ENCODE measurements around the gene DOC2A. TPM values are rescaled to one million over a fixed set of nuclear protein-coding genes. Genes with fewer than 3 reads are reported as not detected.

The DOC2A gene
- total RNA-seq, 1 donor from 2014 or later: 3.1 TPM

- Mint-ChIP-seq H3K4me1 (peaks cover 29% of the 10 kb centered on the region), H3K27ac (no peak overlapping the region), H3K4me3 (no peak overlapping the region), H3K9me3 (no peaks in the 10 kb centered on the region), H3K27me3 (ENCODE audit: insufficient read depth, low read depth) (peaks cover 6% of the 10 kb centered on the region), H3K36me3 (peaks cover 15% of the 10 kb centered on the region)
- Histone ChIP-seq H3K79me2 (ENCODE audit: low read depth) (peaks cover 11% of the 10 kb centered on the region), H3K4me1 (peaks cover 12% of the 10 kb centered on the region), H3K9me3 (ENCODE audit: low read depth) (no peaks in the 10 kb centered on the region), H3F3A (ENCODE audit: low read depth) (peaks cover 20% of the 10 kb centered on the region), H2AFZ (replicated peaks) (no peak overlapping the region), H3K4me2 (no peak overlapping the region), H4K20me1 (ENCODE audit: low read depth) (no peaks in the 10 kb centered on the region), H3K27me3 (no peaks in the 10 kb centered on the region), H3K4me3 (no peak overlapping the region), H3K36me3 (no peaks in the 10 kb centered on the region), H3K27ac (no peak overlapping the region), H3K9ac (no peak overlapping the region)
- DNase-seq (ENCODE audit: low spot score): no peak
- TF ChIP-seq, protein P1, sequence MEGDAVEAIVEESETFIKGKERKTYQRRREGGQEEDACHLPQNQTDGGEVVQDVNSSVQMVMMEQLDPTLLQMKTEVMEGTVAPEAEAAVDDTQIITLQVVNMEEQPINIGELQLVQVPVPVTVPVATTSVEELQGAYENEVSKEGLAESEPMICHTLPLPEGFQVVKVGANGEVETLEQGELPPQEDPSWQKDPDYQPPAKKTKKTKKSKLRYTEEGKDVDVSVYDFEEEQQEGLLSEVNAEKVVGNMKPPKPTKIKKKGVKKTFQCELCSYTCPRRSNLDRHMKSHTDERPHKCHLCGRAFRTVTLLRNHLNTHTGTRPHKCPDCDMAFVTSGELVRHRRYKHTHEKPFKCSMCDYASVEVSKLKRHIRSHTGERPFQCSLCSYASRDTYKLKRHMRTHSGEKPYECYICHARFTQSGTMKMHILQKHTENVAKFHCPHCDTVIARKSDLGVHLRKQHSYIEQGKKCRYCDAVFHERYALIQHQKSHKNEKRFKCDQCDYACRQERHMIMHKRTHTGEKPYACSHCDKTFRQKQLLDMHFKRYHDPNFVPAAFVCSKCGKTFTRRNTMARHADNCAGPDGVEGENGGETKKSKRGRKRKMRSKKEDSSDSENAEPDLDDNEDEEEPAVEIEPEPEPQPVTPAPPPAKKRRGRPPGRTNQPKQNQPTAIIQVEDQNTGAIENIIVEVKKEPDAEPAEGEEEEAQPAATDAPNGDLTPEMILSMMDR (IDR thresholded peaks at IDR 0.05): no peak
- TF ChIP-seq EZH2phosphoT487 (IDR thresholded peaks at IDR 0.05): no peak
These were observed 18.4 kb downstream of the DOC2A start for GRCh38 chr16:29992344-29992967.

- no peak overlapping the region for H3K4me3 ChIP-seq
- no peak overlapping the region for H3K27ac ChIP-seq
- H3K4me2 ChIP-seq: no peak overlapping the region
- peaks cover 6% of the 10 kb centered on the region for H3K27me3 Mint-ChIP-seq (ENCODE audit: insufficient read depth, low read depth)
- H3K27me3 ChIP-seq: no peaks in the 10 kb centered on the region
- no peak for DNase-seq (ENCODE audit: low spot score)
- H2AFZ ChIP-seq (replicated peaks): no peak overlapping the region
- TF ChIP-seq EZH2phosphoT487 (IDR thresholded peaks at IDR 0.05) (no peak), EZH2 (IDR thresholded peaks at IDR 0.05) (no peak)
- TF ChIP-seq, protein P1 (IDR thresholded peaks at IDR 0.05): no peak
- no peaks in the 10 kb centered on the region for H3K36me3 ChIP-seq
- H3K9me3 Mint-ChIP-seq: no peaks in the 10 kb centered on the region
- no peaks in the 10 kb centered on the region for H4K20me1 ChIP-seq (ENCODE audit: low read depth)
- H3K9ac ChIP-seq: no peak overlapping the region
- H3K79me2 ChIP-seq (ENCODE audit: low read depth): peaks cover 2% of the 10 kb centered on the region
- no peaks in the 10 kb centered on the region for H3K9me3 ChIP-seq (ENCODE audit: low read depth)
- H3K4me1 ChIP-seq: peaks cover 5% of the 10 kb centered on the region
- H3K36me3 Mint-ChIP-seq: peaks cover 17% of the 10 kb centered on the region
- H3K4me1 Mint-ChIP-seq: peaks cover 23% of the 10 kb centered on the region
- no peak overlapping the region for H3K4me3 Mint-ChIP-seq
- H3F3A ChIP-seq (ENCODE audit: low read depth): peaks cover 20% of the 10 kb centered on the region
- no peak overlapping the region for H3K27ac Mint-ChIP-seq
These were observed 19.3 kb downstream of the DOC2A start for GRCh38 chr16:29991571-29991904.

- TF ChIP-seq, protein P1 (IDR thresholded peaks at IDR 0.05): no peak
- TF ChIP-seq EZH2phosphoT487 (IDR thresholded peaks at IDR 0.05): no peak
- Mint-ChIP-seq H3K36me3 (peaks cover 19% of the 10 kb centered on the region), H3K27ac (no peak overlapping the region), H3K27me3 (ENCODE audit: insufficient read depth, low read depth) (peaks cover 6% of the 10 kb centered on the region), H3K4me1 (peaks cover 18% of the 10 kb centered on the region), H3K9me3 (no peaks in the 10 kb centered on the region), H3K4me3 (no peak overlapping the region)
- H3K9me3 ChIP-seq (ENCODE audit: low read depth): no peaks in the 10 kb centered on the region
- no peak for DNase-seq (ENCODE audit: low spot score)
- no peaks in the 10 kb centered on the region for H4K20me1 ChIP-seq (ENCODE audit: low read depth)
- H3K9ac ChIP-seq: no peak overlapping the region
- H3K4me3 ChIP-seq: no peak overlapping the region
- no peak overlapping the region for H3K27ac ChIP-seq
- no peaks in the 10 kb centered on the region for H3K27me3 ChIP-seq
- peaks cover 20% of the 10 kb centered on the region for H3F3A ChIP-seq (ENCODE audit: low read depth)
- H3K4me1 ChIP-seq: peaks cover 5% of the 10 kb centered on the region
- H3K4me2 ChIP-seq: no peak overlapping the region
- H3K79me2 ChIP-seq (ENCODE audit: low read depth): no peaks in the 10 kb centered on the region
- no peak overlapping the region for H2AFZ ChIP-seq (replicated peaks)
- H3K36me3 ChIP-seq: no peaks in the 10 kb centered on the region
These were observed 19.8 kb downstream of the DOC2A start for GRCh38 chr16:29990883-29991570.

Measured in neural progenitor cell (in vitro differentiated cells).